ENCODE data around the gene SHISAL2A.

GRCh38 chr1:52598729-52599128, 34.2 kb upstream of the SHISAL2A start:
- TF ChIP-seq ZNF8 (CRISPR knock-in tag; IDR thresholded peaks at IDR 0.05) (no peak), GLIS3 (CRISPR knock-in tag; IDR thresholded peaks at IDR 0.05) (no peak), ARNTL (CRISPR knock-in tag; IDR thresholded peaks at IDR 0.05; ENCODE audit: borderline replicate concordance, low read depth) (no peak), CSDC2 (CRISPR knock-in tag; IDR thresholded peaks at IDR 0.05) (no peak), BACH2 (CRISPR knock-in tag; IDR thresholded peaks at IDR 0.05; ENCODE audit: borderline replicate concordance) (no peak), TOX (CRISPR knock-in tag; IDR thresholded peaks at IDR 0.05; ENCODE audit: borderline replicate concordance) (no peak), ZFP30 (CRISPR knock-in tag; IDR thresholded peaks at IDR 0.05) (no peak), ZFP3 (CRISPR knock-in tag; IDR thresholded peaks at IDR 0.05) (no peak)
- TF ChIP-seq, protein P1, sequence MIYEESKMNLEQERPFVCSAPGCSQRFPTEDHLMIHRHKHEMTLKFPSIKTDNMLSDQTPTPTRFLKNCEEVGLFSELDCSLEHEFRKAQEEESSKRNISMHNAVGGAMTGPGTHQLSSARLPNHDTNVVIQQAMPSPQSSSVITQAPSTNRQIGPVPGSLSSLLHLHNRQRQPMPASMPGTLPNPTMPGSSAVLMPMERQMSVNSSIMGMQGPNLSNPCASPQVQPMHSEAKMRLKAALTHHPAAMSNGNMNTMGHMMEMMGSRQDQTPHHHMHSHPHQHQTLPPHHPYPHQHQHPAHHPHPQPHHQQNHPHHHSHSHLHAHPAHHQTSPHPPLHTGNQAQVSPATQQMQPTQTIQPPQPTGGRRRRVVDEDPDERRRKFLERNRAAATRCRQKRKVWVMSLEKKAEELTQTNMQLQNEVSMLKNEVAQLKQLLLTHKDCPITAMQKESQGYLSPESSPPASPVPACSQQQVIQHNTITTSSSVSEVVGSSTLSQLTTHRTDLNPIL (CRISPR knock-in tag; IDR thresholded peaks at IDR 0.05; ENCODE audit: low read depth): no peak

Measured in SK-N-SH treated with all-trans-retinoic acid at 6 μM for 48 hours (cell line).